SK-N-SH (cell line): ENCODE results near the gene CEP41. TPM values are rescaled to one million over a fixed set of nuclear protein-coding genes. Genes with fewer than 3 reads are reported as not detected.

Source experiments
- CTCF ChIA-PET: fragments of 300-600, 350-600 bp; formaldehyde crosslinking; extraction: SDS; loops from one replicate; lab custom pipeline; 2021; lab: Yijun Ruan, JAX
- POLR2A ChIA-PET: fragments of 350-600 bp; sonication (Branson Sonifier 250); formaldehyde crosslinking; extraction: SDS; loops from one replicate; lab custom pipeline; 2020; ENCODE audit warnings: antibody characterized with exemption, inconsistent platforms; lab: Yijun Ruan, JAX
- DNase-seq: peaks from one replicate; pipeline ENCODE4 v3.0.0; 2012
- H2AFZ ChIP-seq: fragments of 200-600 bp; sonication (generic); 2 replicates; pipeline ENCODE4 v1.8.1; 2016; ENCODE audit warnings: antibody characterized with exemption, mild to moderate bottlenecking, low read depth
- H3F3A ChIP-seq: fragments of 200-600 bp; sonication (generic); replicated peaks from 2 replicates; pipeline ENCODE3; 2016; ENCODE audit warnings: antibody characterized with exemption, mild to moderate bottlenecking; ENCODE audit not compliant: insufficient read depth
- H3K27ac ChIP-seq, 2 experiments: fragments of 200-500 bp in 1 of 2; fragments of 200-600 bp in 1 of 2; sonication (Bioruptor generic) in 1 of 2; sonication (generic), shearing (Covaris generic) in 1 of 2; 2 replicates each; pipeline versions ENCODE4 v1.5.1 to v1.6.1; 2014 to 2016; ENCODE audit warnings: low read depth in 2 of 2, inconsistent platforms in 1 of 2, low read length in 1 of 2, mild to moderate bottlenecking in 1 of 2, mixed read lengths in 1 of 2
- H3K27me3 ChIP-seq: fragments of 200-600 bp; sonication (generic), shearing (Covaris generic); 2 replicates; pipeline ENCODE4 v1.6.1; 2016; ENCODE audit warnings: mixed run types; ENCODE audit not compliant: insufficient read depth
- H3K36me3 ChIP-seq, 2 experiments: fragments of 200-500 bp in 1 of 2; fragments of 200-600 bp in 1 of 2; sonication (Bioruptor generic) in 1 of 2; sonication (generic) in 1 of 2; replicated peaks in 1 of 2; 2 replicates each; pipeline versions ENCODE3 to v1.5.1; 2014 to 2016; ENCODE audit warnings: low read length in 1 of 2, mild to moderate bottlenecking in 1 of 2; ENCODE audit not compliant: insufficient read depth in 2 of 2, control insufficient read depth in 1 of 2
- H3K4me1 ChIP-seq, 2 experiments: fragments of 200-500 bp in 1 of 2; fragments of 200-600 bp in 1 of 2; sonication (Bioruptor generic) in 1 of 2; sonication (generic), shearing (Covaris generic) in 1 of 2; 2 replicates each; pipeline versions ENCODE4 v1.5.1 to v1.6.1; 2014 to 2016; ENCODE audit warnings: low read depth in 1 of 2, low read length in 1 of 2, mixed run types in 1 of 2; ENCODE audit not compliant: insufficient read depth in 2 of 2, control insufficient read depth in 1 of 2
- H3K4me2 ChIP-seq: fragments of 200-600 bp; sonication (generic), shearing (Covaris generic); 2 replicates; pipeline ENCODE4 v1.6.1; 2017; ENCODE audit warnings: mixed run types
- H3K4me3 ChIP-seq, 2 experiments: fragments of 200-500 bp in 1 of 2; fragments of 200-600 bp in 1 of 2; sonication (Bioruptor generic) in 1 of 2; sonication (generic), shearing (Covaris generic) in 1 of 2; 2 replicates each; pipeline versions ENCODE4 v1.5.1 to v1.8.1; 2014 to 2016; ENCODE audit warnings: low read depth in 2 of 2, inconsistent platforms in 1 of 2, low read length in 1 of 2, mild to moderate bottlenecking in 1 of 2, mixed read lengths in 1 of 2, moderate library complexity in 1 of 2
- H3K79me2 ChIP-seq: fragments of 200-600 bp; sonication (generic); 2 replicates; pipeline ENCODE4 v1.8.1; 2017; ENCODE audit warnings: mild to moderate bottlenecking; ENCODE audit not compliant: insufficient read depth
- H3K9ac ChIP-seq: fragments of 200-600 bp; sonication (generic); 2 replicates; pipeline ENCODE4 v1.6.1; 2017; ENCODE audit warnings: mixed run types
- H3K9me2 ChIP-seq: fragments of 200-600 bp; sonication (generic); 2 replicates; pipeline ENCODE4 v1.6.1; 2017; ENCODE audit warnings: mixed run types
- H3K9me3 ChIP-seq: fragments of 200-600 bp; sonication (generic); 2 replicates; pipeline ENCODE4 v1.6.1; 2017; ENCODE audit warnings: mixed run types, mild to moderate bottlenecking, moderate library complexity
- H4K20me1 ChIP-seq: fragments of 200-600 bp; sonication (generic); 2 replicates; pipeline ENCODE4 v1.6.1; 2017; ENCODE audit warnings: mild to moderate bottlenecking, mixed run types; ENCODE audit not compliant: insufficient read depth
- CHD2 ChIP-seq: fragments of 150-350 bp; IDR thresholded peaks from 2 replicates; pipeline ENCODE4 v1.6.1; 2018; ENCODE audit warnings: low read length; ENCODE audit not compliant: partially characterized antibody
- ELF1 ChIP-seq: IDR thresholded peaks from 2 replicates; pipeline ENCODE4 v1.4.0; 2012
- EP300 ChIP-seq, 2 experiments: IDR thresholded peaks; 2 replicates each; pipeline versions ENCODE4 v1.4.0 to v1.6.1; 2012; ENCODE audit warnings: borderline replicate concordance in 1 of 2, low read depth in 1 of 2, low read length in 1 of 2
- EZH2phosphoT487 ChIP-seq: fragments of 200-600 bp; sonication (generic); IDR thresholded peaks from 2 replicates; pipeline ENCODE4 v1.6.1; 2017; ENCODE audit warnings: low read depth, mixed run types, mild to moderate bottlenecking, antibody characterized with exemption, moderate library complexity, borderline replicate concordance
- FOXM1 ChIP-seq: IDR thresholded peaks from 2 replicates; pipeline ENCODE4 v1.4.0; 2012; ENCODE audit warnings: low read depth, mild to moderate bottlenecking
- MEF2A ChIP-seq: IDR thresholded peaks from 2 replicates; pipeline ENCODE4 v1.4.0; 2012; ENCODE audit warnings: low read depth, borderline replicate concordance
- NRF1 ChIP-seq: IDR thresholded peaks from 2 replicates; pipeline ENCODE4 v1.6.1; 2012; ENCODE audit warnings: low read depth, mild to moderate bottlenecking, low read length
- PBX3 ChIP-seq: IDR thresholded peaks from 2 replicates; pipeline ENCODE4; 2012
- POLR2AphosphoS5 ChIP-seq: IDR thresholded peaks from 2 replicates; pipeline ENCODE4 v1.6.1; 2012; ENCODE audit warnings: low read depth, low read length
- RAD21 ChIP-seq: IDR thresholded peaks from 2 replicates; pipeline ENCODE4 v1.6.1; 2012; ENCODE audit warnings: mild to moderate bottlenecking, low read length
- TCF12 ChIP-seq: IDR thresholded peaks from 2 replicates; pipeline ENCODE4 v1.4.0; 2012
- TEAD4 ChIP-seq: IDR thresholded peaks from 2 replicates; pipeline ENCODE4 v1.4.0; 2012; ENCODE audit warnings: mild to moderate bottlenecking, borderline replicate concordance; ENCODE audit not compliant: insufficient read depth
- WGBS: methylation state at CpG from one replicate; pipeline ENCODE4 v1.1.6; 2017; ENCODE audit warnings: low lambda C conversion rate; 5-methylcytosine and 5-hydroxymethylcytosine counted together
- polyA plus RNA-seq, 3 experiments: library from polyadenylated mRNA; depleted of rRNA; stranded (reverse); fragments of >200 nt; gene quantifications; 2 replicates each; pipeline ENCODE4 v1.2.3, GENCODE V29; 2012
- TF ChIP-seq, protein P1 (sequence below): IDR thresholded peaks from 2 replicates; pipeline ENCODE4 v1.4.0; 2012; ENCODE audit warnings: low read depth, borderline replicate concordance

CEP41 gene
- polyA plus RNA-seq, 1 of the 3 experiments (the other 2 are of a cell fraction) = 20.9 TPM

GRCh38 chr7:130458257-130458656, 17.4 kb upstream of the CEP41 start:
- WGBS = 61% methylated on average over 2 of the region's 2 CpGs
- H2AFZ ChIP-seq = no peak overlapping the region

GRCh38 chr7:130454959-130455358, 14.1 kb upstream of the CEP41 start:
- H4K20me1 ChIP-seq = no peaks in the 10 kb centered on the region
- ChIA-PET CTCF (interaction anchor here (0.6 to 1.5 kb wide), 2 partner anchors 9 to 27 kb away, joined by 3 to 4 read pairs; no protein-coding TSS in a partner anchor), POLR2A (no interaction called here)
- H3K4me2 ChIP-seq = no peak overlapping the region
- no peak overlapping the region for H2AFZ ChIP-seq
- H3K4me1 ChIP-seq = no peaks in the 10 kb centered on the region
- H3F3A ChIP-seq = no peaks in the 10 kb centered on the region
- no peak overlapping the region for H3K4me3 ChIP-seq
- H3K9me2 ChIP-seq = no peaks in the 10 kb centered on the region
- H3K27me3 ChIP-seq = no peaks in the 10 kb centered on the region
- no peak overlapping the region for H3K27ac ChIP-seq
- H3K9me3 ChIP-seq = peaks cover 5% of the 10 kb centered on the region; the same call in 1 of the 2 replicates
- no peak for DNase-seq
- H3K79me2 ChIP-seq = no peaks in the 10 kb centered on the region
- H3K36me3 ChIP-seq = no peaks in the 10 kb centered on the region
- no peak for TF ChIP-seq EP300 (IDR thresholded peaks at IDR 0.05; ENCODE audit: borderline replicate concordance in 1 of 2, low read depth in 1 of 2, low read length in 1 of 2)
- H3K9ac ChIP-seq = no peak overlapping the region
- WGBS = 61% methylated on average over 2 of the region's 2 CpGs

More at GRCh38 chr7:130458257-130458656, 17.4 kb upstream of the CEP41 start:
- TF ChIP-seq POLR2AphosphoS5 (no peak), PBX3 (no peak), MEF2A (no peak), TCF12 (no peak), RAD21 (no peak), CHD2 (no peak), FOXM1 (no peak), NRF1 (no peak), ELF1 (no peak), EZH2phosphoT487 (no peak), TEAD4 (no peak)
- TF ChIP-seq, protein P1, sequence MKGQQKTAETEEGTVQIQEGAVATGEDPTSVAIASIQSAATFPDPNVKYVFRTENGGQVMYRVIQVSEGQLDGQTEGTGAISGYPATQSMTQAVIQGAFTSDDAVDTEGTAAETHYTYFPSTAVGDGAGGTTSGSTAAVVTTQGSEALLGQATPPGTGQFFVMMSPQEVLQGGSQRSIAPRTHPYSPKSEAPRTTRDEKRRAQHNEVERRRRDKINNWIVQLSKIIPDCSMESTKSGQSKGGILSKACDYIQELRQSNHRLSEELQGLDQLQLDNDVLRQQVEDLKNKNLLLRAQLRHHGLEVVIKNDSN = no peak
- peaks cover 5% of the 10 kb centered on the region; the same call in 1 of the 2 replicates for H3K9me3 ChIP-seq
- no peak overlapping the region for H3K27ac ChIP-seq
- no peaks in the 10 kb centered on the region for H3K27me3 ChIP-seq
- no peaks in the 10 kb centered on the region for H4K20me1 ChIP-seq
- H3K36me3 ChIP-seq = no peaks in the 10 kb centered on the region
- no peaks in the 10 kb centered on the region for H3F3A ChIP-seq
- H3K4me2 ChIP-seq = no peak overlapping the region
- H3K79me2 ChIP-seq = no peaks in the 10 kb centered on the region
- H3K9me2 ChIP-seq = no peaks in the 10 kb centered on the region
- no peak overlapping the region for H3K4me3 ChIP-seq
- DNase-seq = no peak
- CTCF ChIA-PET = interaction anchor here (0.8 kb wide), 1 partner anchor 11 kb away, joined by 3 read pairs; no protein-coding TSS in a partner anchor
- POLR2A ChIA-PET = no interaction called here
- no peak overlapping the region for H3K9ac ChIP-seq
- no peaks in the 10 kb centered on the region for H3K4me1 ChIP-seq
